Neural cell (in vitro differentiated cells): ENCODE data around the gene KMO. TPM values are rescaled to one million over a fixed set of nuclear protein-coding genes. Genes with fewer than 3 reads are reported as not detected.
A peak's percentile ranks its signal among the peaks of the same experiment; 100 is the strongest.

Experiments used
- H2AFZ ChIP-seq: fragments of 200-600, 300-800 bp; sonication (generic), shearing (Covaris generic); 2 replicates; pipeline ENCODE4 v1.6.0; 2014; ENCODE audit warnings: low read depth, mild to moderate bottlenecking, antibody characterized with exemption, low read length, moderate library complexity
- H3F3A ChIP-seq: fragments of 200-600 bp; shearing (Covaris generic); 2 replicates; pipeline ENCODE4 v1.6.1; 2016; ENCODE audit warnings: mild to moderate bottlenecking, moderate library complexity, mixed read lengths, antibody characterized with exemption, low read length; ENCODE audit not compliant: insufficient read depth, poor library complexity, severe bottlenecking
- H3K27ac ChIP-seq: fragments of 200-600, 300-800 bp; sonication (generic), shearing (Covaris generic); 2 replicates; pipeline ENCODE4 v1.5.1; 2014; ENCODE audit warnings: mild to moderate bottlenecking, low read length, moderate library complexity
- H3K27me3 ChIP-seq: fragments of 300-800, 200-600 bp; sonication (generic), shearing (Covaris generic); 2 replicates; pipeline ENCODE4 v1.6.0; 2014; ENCODE audit warnings: mild to moderate bottlenecking, low read depth, low read length, moderate library complexity; ENCODE audit not compliant: insufficient read depth
- H3K36me3 ChIP-seq: fragments of 300-800, 200-600 bp; sonication (generic), shearing (Covaris generic); 2 replicates; pipeline ENCODE4 v1.5.1; 2014; ENCODE audit warnings: mild to moderate bottlenecking, antibody characterized with exemption, low read length, moderate library complexity; ENCODE audit not compliant: insufficient read depth
- H3K4me2 ChIP-seq: fragments of 300-800, 200-600 bp; sonication (generic), shearing (Covaris generic); 2 replicates; pipeline ENCODE4 v1.6.0; 2014; ENCODE audit warnings: mild to moderate bottlenecking, low read length
- H3K4me3 ChIP-seq: fragments of 300-800, 200-600 bp; sonication (generic), shearing (Covaris generic); 2 replicates; pipeline ENCODE4 v1.5.1; 2014; ENCODE audit warnings: mild to moderate bottlenecking, low read length, moderate library complexity
- H3K79me2 ChIP-seq: fragments of 200-600 bp; shearing (Covaris generic); replicated peaks from 2 replicates; pipeline ENCODE4 v1.6.0; 2014; ENCODE audit warnings: mild to moderate bottlenecking, low read length, moderate library complexity; ENCODE audit not compliant: insufficient read depth
- H3K9ac ChIP-seq: fragments of 300-800, 200-600 bp; sonication (generic), shearing (Covaris generic); 2 replicates; pipeline ENCODE4 v1.6.1; 2016; ENCODE audit warnings: mild to moderate bottlenecking, low read length, mixed read lengths
- H3K9me2 ChIP-seq: fragments of 200-600 bp; shearing (Covaris generic); 2 replicates; pipeline ENCODE4 v1.6.1; 2016; ENCODE audit warnings: mild to moderate bottlenecking, low read length, mixed read lengths; ENCODE audit not compliant: insufficient read depth
- H3K9me3 ChIP-seq: fragments of 200-600, 300-800 bp; sonication (generic), shearing (Covaris generic); 2 replicates; pipeline ENCODE4 v1.6.1; 2016; ENCODE audit warnings: mild to moderate bottlenecking, mixed run types, low read length, moderate library complexity, mixed read lengths
- H4K20me1 ChIP-seq: fragments of 200-600 bp; shearing (Covaris generic); 2 replicates; pipeline ENCODE4 v1.6.1; 2016; ENCODE audit warnings: mild to moderate bottlenecking, mixed run types; ENCODE audit not compliant: insufficient read depth
- EP300 ChIP-seq: fragments of 450-650 bp; conservative IDR thresholded peaks from 2 replicates; pipeline ENCODE4 v1.6.1; 2014; ENCODE audit warnings: antibody characterized with exemption, mild to moderate bottlenecking, moderate library complexity; ENCODE audit not compliant: poor library complexity, severe bottlenecking
- EZH2 ChIP-seq: fragments of 200-600, 300-800 bp; shearing (Covaris generic), sonication (generic); IDR thresholded peaks from 2 replicates; pipeline ENCODE4 v1.6.1; 2014; ENCODE audit warnings: antibody characterized with exemption, low read length, borderline replicate concordance, mild to moderate bottlenecking; ENCODE audit not compliant: insufficient read depth, poor library complexity, severe bottlenecking
- SMC3 ChIP-seq: fragments of 450-650 bp; conservative IDR thresholded peaks from 2 replicates; pipeline ENCODE4 v1.6.1; 2014; ENCODE audit warnings: antibody characterized with exemption, mild to moderate bottlenecking, moderate library complexity; ENCODE audit not compliant: poor library complexity
- polyA plus RNA-seq: library from polyadenylated mRNA; depleted of rRNA; stranded (reverse); fragments of >200 nt; gene quantifications from 2 replicates; pipeline ENCODE4 v1.2.3, GENCODE V29; 2014
- TF ChIP-seq, protein P1 (sequence below): fragments of 450-650 bp; IDR thresholded peaks from 2 replicates; pipeline ENCODE4 v1.5.1; 2014; ENCODE audit warnings: antibody characterized with exemption, mild to moderate bottlenecking, moderate library complexity; ENCODE audit not compliant: poor library complexity, severe bottlenecking
- TF ChIP-seq, protein P2 (sequence below): IDR thresholded peaks from 2 replicates; pipeline ENCODE4 v1.6.1; 2012; ENCODE audit warnings: borderline replicate concordance

Gene KMO
- polyA plus RNA-seq, 1 donor from 2014 or later, result 0.72 TPM

DNA sequence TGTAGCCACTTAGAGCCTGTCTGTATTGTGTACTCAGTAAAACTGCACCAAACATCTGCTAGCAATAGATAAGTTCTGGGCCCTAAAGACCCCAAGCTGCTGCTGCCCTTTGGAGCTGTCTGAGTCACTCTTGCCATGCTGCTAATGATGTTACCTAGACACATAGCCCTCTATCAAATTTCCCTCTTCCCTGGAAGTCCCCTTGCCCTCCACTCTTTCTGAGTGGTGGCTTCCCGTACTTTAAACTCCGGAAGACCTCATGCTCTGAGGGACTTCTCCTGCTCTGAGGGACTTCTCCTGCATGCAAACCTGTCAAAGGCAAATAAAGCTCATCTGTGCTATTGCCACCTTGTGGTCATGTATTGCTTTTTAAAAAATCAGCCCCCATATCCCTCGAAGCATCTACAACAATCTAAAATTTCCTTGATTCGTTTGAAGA lies 46.6 kb upstream of the KMO start:
- H4K20me1 ChIP-seq, result no peaks in the 10 kb centered on the region
- H3K4me2 ChIP-seq, result no peak overlapping the region
- no peaks in the 10 kb centered on the region for H3K9me3 ChIP-seq
- no peaks in the 10 kb centered on the region for H3F3A ChIP-seq
- H3K9me2 ChIP-seq, result no peaks in the 10 kb centered on the region
- no peaks in the 10 kb centered on the region for H3K36me3 ChIP-seq
- no peak overlapping the region for H3K4me3 ChIP-seq
- TF ChIP-seq, protein P1, sequence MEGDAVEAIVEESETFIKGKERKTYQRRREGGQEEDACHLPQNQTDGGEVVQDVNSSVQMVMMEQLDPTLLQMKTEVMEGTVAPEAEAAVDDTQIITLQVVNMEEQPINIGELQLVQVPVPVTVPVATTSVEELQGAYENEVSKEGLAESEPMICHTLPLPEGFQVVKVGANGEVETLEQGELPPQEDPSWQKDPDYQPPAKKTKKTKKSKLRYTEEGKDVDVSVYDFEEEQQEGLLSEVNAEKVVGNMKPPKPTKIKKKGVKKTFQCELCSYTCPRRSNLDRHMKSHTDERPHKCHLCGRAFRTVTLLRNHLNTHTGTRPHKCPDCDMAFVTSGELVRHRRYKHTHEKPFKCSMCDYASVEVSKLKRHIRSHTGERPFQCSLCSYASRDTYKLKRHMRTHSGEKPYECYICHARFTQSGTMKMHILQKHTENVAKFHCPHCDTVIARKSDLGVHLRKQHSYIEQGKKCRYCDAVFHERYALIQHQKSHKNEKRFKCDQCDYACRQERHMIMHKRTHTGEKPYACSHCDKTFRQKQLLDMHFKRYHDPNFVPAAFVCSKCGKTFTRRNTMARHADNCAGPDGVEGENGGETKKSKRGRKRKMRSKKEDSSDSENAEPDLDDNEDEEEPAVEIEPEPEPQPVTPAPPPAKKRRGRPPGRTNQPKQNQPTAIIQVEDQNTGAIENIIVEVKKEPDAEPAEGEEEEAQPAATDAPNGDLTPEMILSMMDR, result peak; percentile 36
- TF ChIP-seq, protein P2, sequence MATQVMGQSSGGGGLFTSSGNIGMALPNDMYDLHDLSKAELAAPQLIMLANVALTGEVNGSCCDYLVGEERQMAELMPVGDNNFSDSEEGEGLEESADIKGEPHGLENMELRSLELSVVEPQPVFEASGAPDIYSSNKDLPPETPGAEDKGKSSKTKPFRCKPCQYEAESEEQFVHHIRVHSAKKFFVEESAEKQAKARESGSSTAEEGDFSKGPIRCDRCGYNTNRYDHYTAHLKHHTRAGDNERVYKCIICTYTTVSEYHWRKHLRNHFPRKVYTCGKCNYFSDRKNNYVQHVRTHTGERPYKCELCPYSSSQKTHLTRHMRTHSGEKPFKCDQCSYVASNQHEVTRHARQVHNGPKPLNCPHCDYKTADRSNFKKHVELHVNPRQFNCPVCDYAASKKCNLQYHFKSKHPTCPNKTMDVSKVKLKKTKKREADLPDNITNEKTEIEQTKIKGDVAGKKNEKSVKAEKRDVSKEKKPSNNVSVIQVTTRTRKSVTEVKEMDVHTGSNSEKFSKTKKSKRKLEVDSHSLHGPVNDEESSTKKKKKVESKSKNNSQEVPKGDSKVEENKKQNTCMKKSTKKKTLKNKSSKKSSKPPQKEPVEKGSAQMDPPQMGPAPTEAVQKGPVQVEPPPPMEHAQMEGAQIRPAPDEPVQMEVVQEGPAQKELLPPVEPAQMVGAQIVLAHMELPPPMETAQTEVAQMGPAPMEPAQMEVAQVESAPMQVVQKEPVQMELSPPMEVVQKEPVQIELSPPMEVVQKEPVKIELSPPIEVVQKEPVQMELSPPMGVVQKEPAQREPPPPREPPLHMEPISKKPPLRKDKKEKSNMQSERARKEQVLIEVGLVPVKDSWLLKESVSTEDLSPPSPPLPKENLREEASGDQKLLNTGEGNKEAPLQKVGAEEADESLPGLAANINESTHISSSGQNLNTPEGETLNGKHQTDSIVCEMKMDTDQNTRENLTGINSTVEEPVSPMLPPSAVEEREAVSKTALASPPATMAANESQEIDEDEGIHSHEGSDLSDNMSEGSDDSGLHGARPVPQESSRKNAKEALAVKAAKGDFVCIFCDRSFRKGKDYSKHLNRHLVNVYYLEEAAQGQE, result no peak
- TF ChIP-seq SMC3, result peak; percentile 41
- H3K27ac ChIP-seq, result no peak overlapping the region
- H3K9ac ChIP-seq, result no peak overlapping the region
- no peak overlapping the region for H2AFZ ChIP-seq
- no peaks in the 10 kb centered on the region for H3K79me2 ChIP-seq
- H3K27me3 ChIP-seq, result no peaks in the 10 kb centered on the region

DNA sequence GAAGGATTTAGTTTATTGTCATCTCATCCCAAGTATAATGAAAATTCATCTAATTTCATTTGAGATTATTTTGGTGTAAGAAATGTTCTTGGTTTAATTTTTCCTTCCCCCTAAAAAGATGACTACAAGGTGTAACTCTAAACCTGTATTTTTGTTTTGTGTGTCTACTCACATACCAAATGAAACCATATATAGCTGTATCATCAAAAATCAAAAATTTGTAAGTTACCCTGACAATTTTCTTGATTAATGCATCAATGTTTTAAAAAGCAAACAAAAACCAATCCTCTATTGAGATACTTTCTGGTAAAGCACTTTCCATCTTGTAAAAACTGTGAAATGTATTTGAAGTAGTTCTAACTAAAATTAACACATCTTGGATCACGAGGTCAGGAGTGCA lies 43.4 kb upstream of the KMO start:
- H3K36me3 ChIP-seq, result no peaks in the 10 kb centered on the region
- no peaks in the 10 kb centered on the region for H3K9me2 ChIP-seq

More for the DNA sequence above, 43.4 kb upstream of the KMO start:
- Histone ChIP-seq H3K79me2 (no peaks in the 10 kb centered on the region), H4K20me1 (no peaks in the 10 kb centered on the region), H3K9ac (no peak overlapping the region), H3K27me3 (no peaks in the 10 kb centered on the region), H3K4me3 (no peak overlapping the region), H3K9me3 (no peaks in the 10 kb centered on the region), H3K27ac (no peak overlapping the region), H2AFZ (no peak overlapping the region), H3K4me2 (no peak overlapping the region), H3F3A (no peaks in the 10 kb centered on the region)
- TF ChIP-seq EZH2 (no peak), SMC3 (no peak), EP300 (no peak)
- TF ChIP-seq, protein P1, result no peak
